ENCODE data around the gene CLSTN3. TPM values are rescaled to one million over a fixed set of nuclear protein-coding genes. Genes with fewer than 3 reads are reported as not detected.

The CLSTN3 gene
- total RNA-seq, 1 donor from 2014 or later: 8.9 TPM

- DNase-seq (ENCODE audit: low read depth): peak; percentile 66
Observed at GRCh38 chr12:7188562-7189397, 58.6 kb downstream of the CLSTN3 start.

- peak; percentile 95 for DNase-seq (ENCODE audit: low read depth)
Observed at GRCh38 chr12:7189398-7190267, 59.5 kb downstream of the CLSTN3 start, which contains the start of gene PEX5. Gene PEX5, plus strand, starts transcription at chr12:7189686. Its CDS starts 692 bp downstream, at chr12:7190378.

GRCh38 chr12:7190268-7191055, 60.3 kb downstream of the CLSTN3 start:
- peak; percentile 22 for DNase-seq (ENCODE audit: low read depth)

GRCh38 chr12:7193674-7194073, 63.5 kb downstream of the CLSTN3 start:
- DNase-seq (ENCODE audit: low read depth): no peak

- DNase-seq (ENCODE audit: low read depth): no peak
Observed at GRCh38 chr12:7197841-7198240, 67.7 kb downstream of the CLSTN3 start.

- no peak for DNase-seq (ENCODE audit: low read depth)
Observed at GRCh38 chr12:7203109-7203508, 72.9 kb downstream of the CLSTN3 start.

- DNase-seq (ENCODE audit: low read depth): no peak
Observed at GRCh38 chr12:7205091-7205490, 74.9 kb downstream of the CLSTN3 start.

- no peak for DNase-seq (ENCODE audit: low read depth)
Observed at GRCh38 chr12:7206691-7207090, 76.5 kb downstream of the CLSTN3 start.

GRCh38 chr12:7207866-7208625, 77.9 kb downstream of the CLSTN3 start:
- DNase-seq (ENCODE audit: low read depth): peak; percentile 96

Other genes starting within 250 kb of the CLSTN3 start
- gene LRRC23, start 225.5 kb upstream of the CLSTN3 start, total RNA-seq: 11.1 and 12.1 TPM in 2 replicates
- gene ENO2, start 215.8 kb upstream of the CLSTN3 start, total RNA-seq: 9.0 and 9.9 TPM in 2 replicates
- 11.3 and 15.2 TPM in 2 replicates for gene ATN1, start 202.4 kb upstream of the CLSTN3 start, total RNA-seq
- not detected in 2 replicates for gene RNU7-1, start 186.6 kb upstream of the CLSTN3 start, total RNA-seq
- 116 and 166 TPM in 2 replicates for gene C12orf57, start 186.3 kb upstream of the CLSTN3 start, total RNA-seq
- 1.5 TPM in 1 of 2 replicates, not detected in the other for gene PTPN6, start 179.0 kb upstream of the CLSTN3 start, total RNA-seq
- gene PHB2, start 159.7 kb upstream of the CLSTN3 start, total RNA-seq: 222 and 275 TPM in 2 replicates
- gene EMG1, start 159.5 kb upstream of the CLSTN3 start, total RNA-seq: 33.3 and 52.3 TPM in 2 replicates
- 55.7 and 79.8 TPM in 2 replicates for gene LPCAT3, start 111.9 kb upstream of the CLSTN3 start, total RNA-seq
- gene C1S, start 69.7 kb upstream of the CLSTN3 start, total RNA-seq: 85.7 and 119 TPM in 2 replicates
- gene C1R, start 37.9 kb upstream of the CLSTN3 start, total RNA-seq: 203 and 282 TPM in 2 replicates
- gene C1RL, start 21.2 kb upstream of the CLSTN3 start, total RNA-seq: 10.9 and 12.1 TPM in 2 replicates
- gene RBP5, start 1.5 kb upstream of the CLSTN3 start, total RNA-seq: not detected in 2 replicates
- 50.0 and 54.9 TPM in 2 replicates for gene PEX5, start 59.3 kb downstream of the CLSTN3 start, total RNA-seq
- gene ACSM4, start 173.7 kb downstream of the CLSTN3 start, total RNA-seq: not detected in 2 replicates

Data from myocyte (in vitro differentiated cells).